ENCODE results near the gene ADTRP.

The ADTRP gene

GRCh38 chr6:11758878-11759277 lies 19.7 kb downstream of the ADTRP start:
- in situ Hi-C loops (cut with MboI; ENCODE audit: low sequenced_read_pairs): no loop called here

- in situ Hi-C loops (cut with MboI; ENCODE audit: low sequenced_read_pairs): no loop called here
Measured at GRCh38 chr6:11756726-11757125, 21.9 kb downstream of the ADTRP start.

- in situ Hi-C loops (cut with MboI; ENCODE audit: low sequenced_read_pairs): no loop called here
Measured at GRCh38 chr6:11756292-11756691, 22.3 kb downstream of the ADTRP start.

GRCh38 chr6:11755725-11756124 lies 22.9 kb downstream of the ADTRP start:
- in situ Hi-C loops (cut with MboI; ENCODE audit: low sequenced_read_pairs): no loop called here

- in situ Hi-C loops (cut with MboI; ENCODE audit: low sequenced_read_pairs): no loop called here
Measured at GRCh38 chr6:11754625-11755271, 23.9 kb downstream of the ADTRP start.

GRCh38 chr6:11753798-11754197 lies 24.8 kb downstream of the ADTRP start:
- in situ Hi-C loops (cut with MboI; ENCODE audit: low sequenced_read_pairs): no loop called here

- in situ Hi-C loops (cut with MboI; ENCODE audit: low sequenced_read_pairs): no loop called here
Measured at GRCh38 chr6:11752360-11752759, 26.2 kb downstream of the ADTRP start.

GRCh38 chr6:11750682-11751081 lies 27.9 kb downstream of the ADTRP start:
- in situ Hi-C loops (cut with MboI; ENCODE audit: low sequenced_read_pairs): no loop called here

GRCh38 chr6:11748591-11749210 lies 29.9 kb downstream of the ADTRP start:
- in situ Hi-C loops (cut with MboI; ENCODE audit: low sequenced_read_pairs): no loop called here

GRCh38 chr6:11747021-11747420 lies 31.6 kb downstream of the ADTRP start:
- in situ Hi-C loops (cut with MboI; ENCODE audit: low sequenced_read_pairs): no loop called here

GRCh38 chr6:11744753-11745152 lies 33.9 kb downstream of the ADTRP start:
- in situ Hi-C loops (cut with MboI; ENCODE audit: low sequenced_read_pairs): no loop called here

GRCh38 chr6:11744101-11744500 lies 34.5 kb downstream of the ADTRP start:
- in situ Hi-C loops (cut with MboI; ENCODE audit: low sequenced_read_pairs): no loop called here

GRCh38 chr6:11740875-11741274 lies 37.7 kb downstream of the ADTRP start:
- in situ Hi-C loops (cut with MboI; ENCODE audit: low sequenced_read_pairs): no loop called here

- in situ Hi-C loops (cut with MboI; ENCODE audit: low sequenced_read_pairs): no loop called here
Measured at GRCh38 chr6:11738661-11739375, 39.8 kb downstream of the ADTRP start.

- in situ Hi-C loops (cut with MboI; ENCODE audit: low sequenced_read_pairs): no loop called here
Measured at GRCh38 chr6:11738234-11738633, 40.4 kb downstream of the ADTRP start.

- in situ Hi-C loops (cut with MboI; ENCODE audit: low sequenced_read_pairs): no loop called here
Measured at GRCh38 chr6:11736601-11737000, 42.0 kb downstream of the ADTRP start.

GRCh38 chr6:11734861-11735613 lies 43.6 kb downstream of the ADTRP start:
- in situ Hi-C loops (cut with MboI; ENCODE audit: low sequenced_read_pairs): no loop called here

GRCh38 chr6:11732036-11732631 lies 46.5 kb downstream of the ADTRP start:
- in situ Hi-C loops (cut with MboI; ENCODE audit: low sequenced_read_pairs): no loop called here

GRCh38 chr6:11731423-11731822 lies 47.2 kb downstream of the ADTRP start:
- in situ Hi-C loops (cut with MboI; ENCODE audit: low sequenced_read_pairs): no loop called here

GRCh38 chr6:11730641-11731040 lies 48.0 kb downstream of the ADTRP start:
- in situ Hi-C loops (cut with MboI; ENCODE audit: low sequenced_read_pairs): no loop called here

GRCh38 chr6:11729076-11729475 lies 49.5 kb downstream of the ADTRP start:
- in situ Hi-C loops (cut with MboI; ENCODE audit: low sequenced_read_pairs): no loop called here

Measured in hTERT RPE-1 (cell line).